NCI-H1436 treated with DMSO at 0.1 percent for 48 hours (cell line): ENCODE data around the gene SPINK8.
"Not testable (repeated sequence)": the region's sequence is repeated elsewhere in the genome, so short reads cannot be mapped to it uniquely, and the experiment has no call there.

Experiments
- DNase-seq: peaks from one replicate; lab custom pipeline; 2025; lab: John Stamatoyannopoulos, UW

The SPINK8 gene

GRCh38 chr3:48333346-48334245, at the start of gene SPINK8:
SPINK8 (minus strand) TSS chr3:48333661; CDS start chr3:48328341, 5,320 bp downstream.
- not testable (repeated sequence) for DNase-seq

- DNase-seq, result no peak
Observed at GRCh38 chr3:48372862-48373435, 39.5 kb upstream of the SPINK8 start.

- DNase-seq, result no peak
Observed at GRCh38 chr3:48372377-48372770, 38.9 kb upstream of the SPINK8 start.

- no peak for DNase-seq
Observed at GRCh38 chr3:48371651-48372376, 38.4 kb upstream of the SPINK8 start, which contains the start of gene FBXW12. FBXW12 (plus strand) TSS chr3:48372219; CDS start chr3:48372768, 549 bp downstream.

GRCh38 chr3:48370333-48370713, 36.9 kb upstream of the SPINK8 start:
- no peak for DNase-seq

- no peak for DNase-seq
Observed at GRCh38 chr3:48369693-48370332, 36.4 kb upstream of the SPINK8 start.

- DNase-seq, result no peak
Observed at GRCh38 chr3:48367201-48367600, 33.7 kb upstream of the SPINK8 start.

- DNase-seq, result no peak
Observed at GRCh38 chr3:48364840-48365239, 31.4 kb upstream of the SPINK8 start.

GRCh38 chr3:48361928-48362327, 28.5 kb upstream of the SPINK8 start:
- no peak for DNase-seq

- no peak for DNase-seq
Observed at GRCh38 chr3:48356419-48356818, 23.0 kb upstream of the SPINK8 start.

GRCh38 chr3:48353987-48354386, 20.5 kb upstream of the SPINK8 start:
- DNase-seq, result no peak

- no peak for DNase-seq
Observed at GRCh38 chr3:48352546-48352945, 19.1 kb upstream of the SPINK8 start.

GRCh38 chr3:48347500-48347899, 14.0 kb upstream of the SPINK8 start:
- DNase-seq, result no peak

GRCh38 chr3:48345946-48346572, 12.6 kb upstream of the SPINK8 start:
- no peak for DNase-seq

GRCh38 chr3:48344867-48345507, 11.5 kb upstream of the SPINK8 start:
- no peak for DNase-seq

- no peak for DNase-seq
Observed at GRCh38 chr3:48343432-48343831, 10.0 kb upstream of the SPINK8 start.

GRCh38 chr3:48338635-48339034, 5.2 kb upstream of the SPINK8 start:
- no peak for DNase-seq

- DNase-seq, result not testable (repeated sequence)
Observed at GRCh38 chr3:48337536-48337935, 4.1 kb upstream of the SPINK8 start.

- not testable (repeated sequence) for DNase-seq
Observed at GRCh38 chr3:48335286-48335685, 1.8 kb upstream of the SPINK8 start.

- no peak for DNase-seq
Observed at GRCh38 chr3:48334605-48335004, 1.1 kb upstream of the SPINK8 start.
